ENCODE data around the gene NKX1-1.

The NKX1-1 gene

DNA sequence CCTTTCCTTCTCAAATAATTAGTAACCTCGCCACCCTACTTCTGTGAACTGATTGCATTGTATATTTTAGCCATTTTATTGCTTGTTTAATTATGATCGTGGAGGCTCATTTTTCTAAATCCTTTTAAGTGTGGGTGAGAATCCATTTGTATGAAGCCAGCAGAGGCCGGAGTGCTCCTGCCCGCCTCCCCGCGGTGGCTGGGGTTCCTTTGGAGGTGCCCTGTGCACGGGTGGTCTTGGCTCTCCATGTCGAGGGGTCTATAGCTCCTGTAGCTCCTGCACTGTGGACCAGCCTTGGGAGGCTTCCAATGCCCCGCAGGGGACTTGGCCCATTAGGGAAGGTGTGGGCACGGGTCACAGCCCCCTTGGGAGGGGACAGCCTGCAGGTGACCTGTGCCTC lies 44.2 kb downstream of the NKX1-1 start:
- DNase-seq: no peak

DNA sequence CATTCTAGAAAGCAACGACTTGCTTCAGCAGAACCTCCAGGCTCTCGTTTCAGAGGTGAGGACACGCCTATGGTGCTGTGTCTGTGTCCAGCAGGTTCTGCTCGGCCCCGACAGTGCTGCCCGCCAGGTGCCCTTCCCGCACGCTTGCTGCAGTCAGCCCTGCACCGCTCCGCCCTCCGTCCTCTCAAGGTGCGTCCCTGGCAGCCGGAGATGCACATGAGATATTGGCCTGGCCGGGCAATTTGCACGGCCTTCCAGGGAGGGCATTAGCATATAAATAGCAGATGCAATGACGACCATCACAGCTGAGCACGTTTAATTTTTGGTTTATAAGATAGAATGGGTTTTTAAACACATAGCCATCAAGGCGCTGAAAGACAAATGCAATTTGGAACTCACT lies 44.8 kb downstream of the NKX1-1 start:
- no peak for DNase-seq

DNA sequence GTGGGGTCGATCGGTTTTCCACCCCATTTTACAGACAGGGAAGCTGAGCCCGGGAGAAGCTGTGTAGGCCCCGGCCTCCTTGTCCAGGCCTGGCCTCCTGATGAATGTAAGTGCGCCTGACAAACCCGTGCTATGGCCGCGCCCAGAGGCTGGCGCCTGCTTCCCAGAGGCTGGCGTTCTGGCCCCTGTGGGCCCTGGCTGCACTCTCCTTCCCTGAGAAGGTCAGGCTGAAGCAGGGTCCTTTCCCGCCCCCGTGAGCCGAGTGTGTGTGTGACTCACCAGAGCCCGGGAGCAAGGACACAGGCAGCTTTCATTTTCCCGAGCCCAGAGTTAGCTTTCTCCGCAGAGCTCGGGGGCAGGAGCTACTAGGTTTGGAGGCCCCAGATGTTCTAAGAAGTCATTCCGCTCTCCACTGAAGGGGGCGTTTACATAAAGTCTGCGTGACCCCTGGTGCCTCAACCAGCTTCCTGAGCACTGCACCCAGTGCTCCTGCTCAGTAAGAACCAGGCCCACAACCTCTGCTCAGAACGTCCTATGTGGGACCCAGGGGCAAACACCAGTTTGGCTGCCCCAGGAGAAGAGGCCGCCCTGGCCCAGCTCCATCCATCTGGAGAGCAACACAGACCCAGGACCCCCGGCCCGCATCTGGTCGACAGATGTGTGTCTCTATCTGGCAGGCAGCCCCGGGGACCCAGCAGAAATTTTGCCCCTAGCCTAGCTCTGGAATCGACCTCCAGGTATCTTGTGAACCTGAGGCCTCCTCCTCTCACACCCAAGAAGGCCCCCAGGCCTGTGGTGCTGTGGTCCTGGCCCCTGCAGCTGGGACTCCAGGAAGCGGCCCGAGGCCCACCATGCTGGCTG lies 45.6 kb downstream of the NKX1-1 start:
- no peak for DNase-seq

DNA sequence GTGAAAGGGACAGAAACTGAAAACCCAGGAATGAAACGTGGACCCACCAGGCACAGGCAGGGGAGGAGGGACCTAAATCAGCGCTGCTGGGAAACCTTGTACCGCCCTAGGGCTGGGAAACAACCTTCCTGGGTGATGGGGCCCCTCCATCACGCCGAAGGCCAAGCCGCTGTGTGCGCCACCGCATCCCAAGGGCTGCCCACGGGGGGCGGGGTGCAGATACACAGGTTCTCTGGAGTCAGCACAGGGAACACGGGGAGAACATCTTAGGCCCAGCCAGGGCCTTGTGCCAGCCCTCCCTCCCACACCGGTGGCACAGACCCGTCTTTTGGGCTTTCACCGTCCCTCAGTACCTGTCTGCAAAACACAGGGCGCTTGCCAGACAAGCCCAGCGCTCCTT lies 46.3 kb downstream of the NKX1-1 start:
- DNase-seq: no peak

DNA sequence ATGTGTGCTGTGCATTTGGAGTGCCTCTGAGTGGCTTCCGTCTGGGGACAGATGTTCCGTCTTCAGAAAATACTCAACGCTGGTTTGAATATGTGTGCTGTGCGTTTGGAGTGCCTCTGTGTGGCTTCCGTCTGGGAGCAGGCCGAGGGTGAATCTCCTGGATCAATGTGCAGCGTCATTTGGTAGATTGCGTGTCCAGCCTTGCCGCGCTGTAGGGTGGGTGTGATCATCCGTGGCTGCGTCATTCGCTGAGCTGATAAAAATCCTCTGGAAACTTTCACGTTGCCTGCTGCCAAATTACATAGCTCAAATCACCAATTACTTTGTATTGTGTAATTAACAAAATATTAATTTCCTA lies 47.1 kb downstream of the NKX1-1 start:
- no peak for DNase-seq

DNA sequence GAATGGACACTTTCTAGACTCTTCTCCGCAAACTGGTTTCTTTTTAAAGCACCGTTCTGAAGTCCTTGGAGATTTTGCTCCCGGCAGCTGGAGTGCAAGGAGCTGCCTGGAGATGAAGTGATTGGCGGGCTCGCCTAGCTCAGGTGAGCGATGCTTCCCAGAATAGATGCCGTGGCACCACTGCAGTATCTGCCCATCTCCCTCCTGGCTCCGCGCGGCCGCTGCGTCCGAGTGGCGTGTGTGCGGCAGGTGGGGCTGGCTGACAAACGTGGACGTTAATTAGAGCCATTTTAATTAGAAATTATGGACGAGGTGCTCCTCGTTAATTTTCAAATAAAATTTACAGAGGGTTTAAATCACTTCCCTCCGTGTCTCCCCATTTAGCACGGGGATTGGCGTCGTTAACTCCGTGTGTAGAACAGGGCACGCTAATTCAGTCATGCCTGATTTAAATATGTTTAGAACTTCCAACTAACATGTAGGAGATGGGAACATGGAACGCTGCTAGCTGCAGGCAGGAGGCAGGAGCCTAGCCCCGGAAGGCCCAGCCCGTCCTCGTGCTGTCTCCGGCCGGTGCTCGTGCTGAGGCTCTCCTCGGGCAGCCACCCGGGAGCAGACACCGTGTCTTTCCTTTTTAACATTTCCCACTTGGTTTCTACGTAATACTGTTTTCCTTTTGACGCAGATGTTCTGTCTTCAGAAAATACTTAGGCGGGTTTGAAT lies 47.7 kb downstream of the NKX1-1 start:
- no peak for DNase-seq

DNA sequence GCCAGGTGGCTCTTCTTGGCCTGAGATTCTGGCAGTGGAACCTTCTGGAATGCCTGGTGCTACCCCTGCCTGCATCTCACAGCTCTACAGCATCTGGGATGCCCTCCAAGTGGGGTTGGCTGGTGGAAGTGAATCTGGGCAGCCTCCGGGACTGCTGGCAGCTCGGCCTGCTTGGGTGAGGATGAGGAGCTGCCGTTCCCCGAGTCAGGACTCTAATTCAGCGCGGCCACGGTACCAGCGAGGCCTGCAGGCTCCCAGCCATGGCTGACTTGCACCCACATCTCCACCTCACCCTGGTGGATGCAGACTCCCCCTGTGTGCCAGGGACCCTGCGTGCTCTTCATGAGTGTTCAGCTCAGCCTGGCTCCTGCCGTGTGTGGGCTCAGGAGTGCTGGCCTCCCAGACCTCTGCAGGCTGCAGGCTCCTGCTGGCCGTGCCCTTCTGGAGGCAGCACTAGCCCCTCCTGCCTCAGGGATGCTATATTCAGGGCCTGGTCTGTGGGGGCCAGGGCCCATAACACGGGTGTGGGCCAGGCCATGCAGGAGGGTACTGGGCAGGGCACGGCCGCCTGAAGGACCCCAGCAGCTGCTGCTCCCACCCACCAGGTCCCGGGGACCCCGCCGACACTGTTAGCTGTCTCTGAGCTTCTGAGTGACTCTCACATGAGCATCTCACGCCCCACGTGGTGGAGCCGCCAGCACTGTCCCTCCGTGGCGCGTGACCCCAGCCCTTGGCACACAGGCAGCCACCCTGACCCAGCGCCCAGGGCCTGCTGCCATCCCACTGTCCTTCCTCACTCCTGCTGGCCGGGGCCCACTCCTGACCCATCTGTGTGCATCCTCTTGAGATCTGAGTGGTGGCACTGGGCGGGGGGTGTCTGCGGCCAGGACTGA lies 48.6 kb downstream of the NKX1-1 start:
- peak in 35 of 56 donors; percentile 4 to 73 (median 39) for DNase-seq

DNA sequence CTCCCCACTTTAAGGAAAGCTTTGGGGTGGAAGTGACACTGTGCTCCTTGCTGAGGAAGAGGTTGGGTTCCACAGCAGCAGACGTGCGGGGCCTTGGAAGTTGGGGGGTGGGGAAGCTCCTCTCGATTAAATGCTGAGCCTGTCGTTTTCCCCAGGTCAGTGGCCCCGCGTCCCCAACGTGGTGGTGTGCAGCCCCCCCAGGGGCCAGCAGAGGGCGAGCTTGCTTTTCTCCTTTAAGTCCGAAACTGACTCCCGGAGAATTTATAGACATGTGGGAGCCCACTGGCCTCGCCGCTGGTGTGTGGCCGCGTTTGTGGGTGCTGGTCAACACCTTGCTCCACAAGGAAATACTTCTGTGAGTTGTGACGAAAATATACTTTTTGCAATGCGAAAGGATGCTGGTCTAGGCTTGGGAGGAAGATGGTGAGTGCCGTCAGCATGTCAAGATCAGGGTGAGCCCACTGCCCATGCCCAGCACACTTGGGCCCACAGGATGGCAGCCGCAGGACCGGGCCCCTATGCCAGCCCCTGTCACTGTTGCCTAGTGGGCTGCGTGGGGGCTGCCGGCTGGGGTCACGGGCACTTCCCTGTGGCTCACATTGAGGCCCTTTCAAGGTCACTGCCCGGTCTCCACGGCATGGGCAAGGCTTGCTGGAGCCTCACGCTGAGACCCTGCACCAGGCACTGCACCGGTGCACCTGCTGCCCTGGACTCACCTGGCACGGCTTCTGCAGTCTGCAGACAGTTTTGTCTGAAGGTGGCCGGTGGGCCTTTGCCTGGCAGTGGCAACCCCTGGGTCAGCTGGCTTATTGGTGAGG lies 49.9 kb downstream of the NKX1-1 start:
- peak in 37 of 56 donors; percentile 7 to 75 (median 32) for DNase-seq

DNA sequence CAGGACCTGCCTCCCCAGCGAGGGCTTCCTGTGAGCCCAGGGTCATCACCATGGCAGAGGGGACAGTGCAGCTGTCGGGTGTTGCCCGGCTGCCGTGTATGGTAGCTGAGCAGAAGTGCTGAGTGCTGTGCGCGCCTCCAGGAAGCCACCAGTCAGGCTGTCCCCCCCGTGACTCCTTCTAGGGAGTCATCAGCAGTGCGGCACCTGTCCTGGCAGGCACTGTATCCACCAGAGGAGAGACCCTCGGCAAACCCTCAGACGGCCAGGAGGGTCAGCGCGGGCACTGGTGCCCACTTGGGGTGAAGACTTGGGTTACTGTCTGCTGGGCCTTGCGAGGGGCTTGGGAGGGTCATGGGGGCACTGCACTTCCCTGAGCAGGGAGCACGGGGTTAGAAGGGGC lies 50.9 kb downstream of the NKX1-1 start:
- DNase-seq: no peak

DNA sequence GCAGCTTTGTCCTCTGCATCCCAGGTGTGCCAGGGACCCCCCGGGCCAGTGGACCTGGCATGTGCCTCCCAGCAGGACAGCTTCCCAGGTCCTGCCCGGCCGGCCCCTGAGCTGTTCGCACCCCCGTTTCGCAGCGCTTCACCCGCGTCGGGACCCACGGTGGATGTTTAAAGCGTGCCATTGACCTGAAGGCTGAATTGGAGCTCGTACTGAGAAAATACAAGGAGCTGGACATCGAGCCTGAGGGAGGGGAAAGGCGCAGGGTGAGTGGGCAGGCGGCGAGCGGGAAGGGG lies 51.3 kb downstream of the NKX1-1 start:
- no peak for DNase-seq

DNA sequence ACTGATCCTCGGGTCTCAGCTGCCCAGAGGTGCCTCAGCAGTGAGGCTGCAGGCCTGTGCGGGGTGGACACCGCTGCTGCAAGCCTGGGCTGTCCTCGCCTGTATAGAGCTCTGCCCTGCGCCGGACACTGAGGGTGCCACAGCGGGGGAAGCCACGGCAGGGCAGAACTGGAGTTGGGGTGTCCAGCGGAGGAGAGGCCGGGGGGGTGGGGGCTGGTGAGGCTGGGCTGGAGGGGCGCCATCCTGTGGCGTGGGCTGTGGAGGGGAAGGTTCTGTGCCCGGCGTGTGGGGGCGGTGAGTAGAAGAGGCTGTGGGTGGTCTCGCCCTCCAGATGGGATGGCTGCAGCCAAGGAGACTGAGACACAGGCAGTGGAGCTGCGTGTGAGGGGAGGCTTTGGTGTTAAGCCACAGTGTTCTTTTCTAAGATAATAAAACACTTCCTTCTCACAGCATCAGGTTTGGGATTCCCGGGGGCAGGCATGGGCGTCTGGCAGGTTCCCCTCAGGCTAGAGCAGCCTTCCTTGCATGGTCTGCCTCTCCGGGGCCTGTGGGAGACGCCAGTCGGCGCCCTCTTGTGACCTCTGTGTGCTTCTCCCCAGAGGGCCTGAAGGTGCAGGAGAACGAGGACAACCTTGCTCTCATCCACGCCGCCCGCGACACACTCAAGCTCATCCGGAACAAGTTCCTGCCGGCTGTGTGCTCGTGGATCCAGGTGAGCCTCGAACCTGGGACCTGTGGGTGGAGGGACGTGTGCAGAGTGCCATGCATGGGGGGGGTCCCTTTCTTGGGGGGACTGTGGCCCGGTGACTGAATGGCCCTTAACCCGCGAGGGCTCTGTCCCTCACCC lies 51.9 kb downstream of the NKX1-1 start:
- no peak for DNase-seq

DNA sequence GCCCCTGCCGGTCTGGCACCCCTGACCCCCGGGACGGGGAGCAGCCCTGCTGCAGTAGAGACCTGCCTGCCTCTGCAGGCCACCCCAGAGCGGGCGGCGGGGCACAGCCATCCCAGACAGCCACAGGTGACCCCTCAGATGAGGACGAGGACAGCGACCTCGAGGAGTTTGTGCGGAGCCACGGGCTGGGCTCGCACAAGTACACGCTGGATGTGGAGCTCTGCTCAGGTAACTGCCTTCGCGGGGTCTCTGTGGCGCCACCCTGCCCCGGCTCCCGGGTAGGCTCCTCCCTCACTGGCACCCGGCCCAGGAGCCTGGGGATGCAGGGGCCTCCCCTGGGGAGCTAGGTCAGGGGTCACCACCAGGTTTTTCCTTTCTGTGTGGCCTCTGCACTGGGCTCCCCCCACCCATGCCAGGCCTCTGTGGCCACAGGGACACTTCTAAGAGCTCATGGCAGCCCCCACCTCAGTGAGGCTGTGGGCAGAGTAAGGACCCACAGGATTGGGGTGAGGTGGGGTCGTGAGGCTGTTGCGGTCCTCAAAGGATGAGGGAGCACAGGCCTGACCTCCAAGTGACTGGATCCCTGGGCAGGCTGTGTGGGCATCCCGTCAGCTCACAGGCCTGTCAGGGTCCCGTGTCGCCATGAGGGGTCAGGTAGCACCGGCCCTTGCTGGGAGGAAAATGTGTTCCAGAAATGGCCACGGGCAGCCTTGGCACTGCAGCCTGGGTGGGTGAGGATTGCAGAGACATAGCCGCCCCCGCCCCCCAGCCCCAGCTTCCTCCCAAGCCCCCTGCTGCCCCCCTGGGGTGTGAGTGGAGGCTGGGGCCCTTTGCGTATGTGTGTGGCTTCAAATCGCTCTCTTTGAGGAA lies 52.8 kb downstream of the NKX1-1 start:
- DNase-seq: no peak
